GM12878 (cell line): ENCODE data around the gene USP27X.

Experiments
- CTCF ChIP-seq, 3 experiments: IDR thresholded peaks in 2 of 3; conservative IDR thresholded peaks in 1 of 3; 2 replicates each; pipeline ENCODE4 v1.5.1; 2011; ENCODE audit warnings: low read depth in 3 of 3, low read length in 3 of 3, mild to moderate bottlenecking in 3 of 3, control low read depth in 2 of 3, moderate library complexity in 2 of 3, inconsistent platforms in 1 of 3, mixed read lengths in 1 of 3; ENCODE audit not compliant: control insufficient read depth in 2 of 3, insufficient read depth in 1 of 3; ENCODE audit errors: extremely low read depth in 1 of 3
- EP300 ChIP-seq, 2 experiments: fragments of 150-350 bp in 1 of 2; IDR thresholded peaks; 2 replicates each; pipeline ENCODE4 v1.6.1; 2011 to 2012; ENCODE audit warnings: low read depth in 2 of 2, low read length in 2 of 2, borderline replicate concordance in 1 of 2, improper control_type of control experiment in 1 of 2, inconsistent platforms in 1 of 2; ENCODE audit not compliant: control insufficient read depth in 1 of 2
- HDAC2 ChIP-seq: fragments of 200-600 bp; sonication (generic); IDR thresholded peaks from 2 replicates; pipeline ENCODE4 v1.6.1; 2017
- MLLT1 ChIP-seq: fragments of 450-650 bp; IDR thresholded peaks from 2 replicates; pipeline ENCODE4 v1.6.1; 2016; ENCODE audit warnings: mild to moderate bottlenecking
- NBN ChIP-seq: fragments of 450-650 bp; IDR thresholded peaks from 2 replicates; pipeline ENCODE4 v1.6.1; 2016
- NR2F1 ChIP-seq: fragments of 450-650 bp; conservative IDR thresholded peaks from 2 replicates; pipeline ENCODE4 v1.6.1; 2017; ENCODE audit warnings: mild to moderate bottlenecking
- POLR2A ChIP-seq: IDR thresholded peaks from 2 replicates; pipeline ENCODE4 v1.6.1; 2011; ENCODE audit warnings: low read depth, mild to moderate bottlenecking, low read length
- RCOR1 ChIP-seq: conservative IDR thresholded peaks from 2 replicates; pipeline ENCODE4 v1.6.1; 2012; ENCODE audit warnings: low read depth, low read length, improper control_type of control experiment
- SIN3A ChIP-seq: IDR thresholded peaks from 2 replicates; pipeline ENCODE4 v1.6.1; 2012; ENCODE audit warnings: low read depth, low read length, improper control_type of control experiment
- ZBTB33 ChIP-seq: fragments of 450-650 bp; IDR thresholded peaks from 2 replicates; pipeline ENCODE4 v1.6.1; 2017; ENCODE audit warnings: mild to moderate bottlenecking
- ZNF24 ChIP-seq: fragments of 450-650 bp; IDR thresholded peaks from 2 replicates; pipeline ENCODE4 v1.6.1; 2017; ENCODE audit warnings: antibody characterized with exemption, mild to moderate bottlenecking
- ZNF274 ChIP-seq: IDR thresholded peaks from one replicate; pipeline ENCODE4 v1.8.0; 2011; ENCODE audit not compliant: insufficient read length, insufficient read depth

- TF ChIP-seq CTCF (IDR thresholded peaks at IDR 0.05 in 2 of 3, conservative IDR thresholded peaks at IDR 0.05 in 1 of 3; ENCODE audit: control insufficient read depth in 2 of 3, extremely low read depth in 1 of 3, insufficient read depth in 1 of 3, low read depth in 3 of 3, low read length in 3 of 3) (no peak), NR2F1 (no peak), MLLT1 (no peak), SIN3A (no peak), ZBTB33 (no peak), RCOR1 (no peak), EP300 (IDR thresholded peaks at IDR 0.05; ENCODE audit: borderline replicate concordance in 1 of 2, control insufficient read depth in 1 of 2, low read depth in 2 of 2, low read length in 2 of 2) (no peak), POLR2A (no peak), NBN (no peak), HDAC2 (no peak), ZNF24 (no peak), ZNF274 (no peak)
Observed at GRCh38 chrX:49921109-49921508, 41.8 kb downstream of the USP27X start.
